ENCODE results near the gene KCNMA1.

GRCh38 chr10:77404810-77405209 lies 232.8 kb downstream of the KCNMA1 start:
- TF ChIP-seq, protein P1, sequence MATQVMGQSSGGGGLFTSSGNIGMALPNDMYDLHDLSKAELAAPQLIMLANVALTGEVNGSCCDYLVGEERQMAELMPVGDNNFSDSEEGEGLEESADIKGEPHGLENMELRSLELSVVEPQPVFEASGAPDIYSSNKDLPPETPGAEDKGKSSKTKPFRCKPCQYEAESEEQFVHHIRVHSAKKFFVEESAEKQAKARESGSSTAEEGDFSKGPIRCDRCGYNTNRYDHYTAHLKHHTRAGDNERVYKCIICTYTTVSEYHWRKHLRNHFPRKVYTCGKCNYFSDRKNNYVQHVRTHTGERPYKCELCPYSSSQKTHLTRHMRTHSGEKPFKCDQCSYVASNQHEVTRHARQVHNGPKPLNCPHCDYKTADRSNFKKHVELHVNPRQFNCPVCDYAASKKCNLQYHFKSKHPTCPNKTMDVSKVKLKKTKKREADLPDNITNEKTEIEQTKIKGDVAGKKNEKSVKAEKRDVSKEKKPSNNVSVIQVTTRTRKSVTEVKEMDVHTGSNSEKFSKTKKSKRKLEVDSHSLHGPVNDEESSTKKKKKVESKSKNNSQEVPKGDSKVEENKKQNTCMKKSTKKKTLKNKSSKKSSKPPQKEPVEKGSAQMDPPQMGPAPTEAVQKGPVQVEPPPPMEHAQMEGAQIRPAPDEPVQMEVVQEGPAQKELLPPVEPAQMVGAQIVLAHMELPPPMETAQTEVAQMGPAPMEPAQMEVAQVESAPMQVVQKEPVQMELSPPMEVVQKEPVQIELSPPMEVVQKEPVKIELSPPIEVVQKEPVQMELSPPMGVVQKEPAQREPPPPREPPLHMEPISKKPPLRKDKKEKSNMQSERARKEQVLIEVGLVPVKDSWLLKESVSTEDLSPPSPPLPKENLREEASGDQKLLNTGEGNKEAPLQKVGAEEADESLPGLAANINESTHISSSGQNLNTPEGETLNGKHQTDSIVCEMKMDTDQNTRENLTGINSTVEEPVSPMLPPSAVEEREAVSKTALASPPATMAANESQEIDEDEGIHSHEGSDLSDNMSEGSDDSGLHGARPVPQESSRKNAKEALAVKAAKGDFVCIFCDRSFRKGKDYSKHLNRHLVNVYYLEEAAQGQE (IDR thresholded peaks at IDR 0.05; ENCODE audit: low read depth), result no peak
- TF ChIP-seq USF1 (IDR thresholded peaks at IDR 0.05), result 0 out of 2 replicates have a peak, but pooled peaks have one; percentile 45
- no peak for TF ChIP-seq EP300 (IDR thresholded peaks at IDR 0.05; ENCODE audit: borderline replicate concordance)
- TF ChIP-seq CREB1 (IDR thresholded peaks at IDR 0.05; ENCODE audit: low read depth), result no peak
- no peak for TF ChIP-seq RAD21 (IDR thresholded peaks at IDR 0.05; ENCODE audit: low read depth)
- TF ChIP-seq, protein P2, sequence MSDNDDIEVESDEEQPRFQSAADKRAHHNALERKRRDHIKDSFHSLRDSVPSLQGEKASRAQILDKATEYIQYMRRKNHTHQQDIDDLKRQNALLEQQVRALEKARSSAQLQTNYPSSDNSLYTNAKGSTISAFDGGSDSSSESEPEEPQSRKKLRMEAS (IDR thresholded peaks at IDR 0.05), result no peak
- TF ChIP-seq CEBPB (IDR thresholded peaks at IDR 0.05), result no peak
- TF ChIP-seq YY1 (IDR thresholded peaks at IDR 0.05; ENCODE audit: low read depth), result no peak
- TF ChIP-seq FOXM1 (IDR thresholded peaks at IDR 0.05; ENCODE audit: borderline replicate concordance, low read depth), result no peak
- TF ChIP-seq ZBTB7A (IDR thresholded peaks at IDR 0.05; ENCODE audit: low read depth), result no peak
- no peak for TF ChIP-seq NFIC (IDR thresholded peaks at IDR 0.05)

All from Ishikawa (cell line).